ENCODE measurements around the gene COPS8.

The COPS8 gene

DNA sequence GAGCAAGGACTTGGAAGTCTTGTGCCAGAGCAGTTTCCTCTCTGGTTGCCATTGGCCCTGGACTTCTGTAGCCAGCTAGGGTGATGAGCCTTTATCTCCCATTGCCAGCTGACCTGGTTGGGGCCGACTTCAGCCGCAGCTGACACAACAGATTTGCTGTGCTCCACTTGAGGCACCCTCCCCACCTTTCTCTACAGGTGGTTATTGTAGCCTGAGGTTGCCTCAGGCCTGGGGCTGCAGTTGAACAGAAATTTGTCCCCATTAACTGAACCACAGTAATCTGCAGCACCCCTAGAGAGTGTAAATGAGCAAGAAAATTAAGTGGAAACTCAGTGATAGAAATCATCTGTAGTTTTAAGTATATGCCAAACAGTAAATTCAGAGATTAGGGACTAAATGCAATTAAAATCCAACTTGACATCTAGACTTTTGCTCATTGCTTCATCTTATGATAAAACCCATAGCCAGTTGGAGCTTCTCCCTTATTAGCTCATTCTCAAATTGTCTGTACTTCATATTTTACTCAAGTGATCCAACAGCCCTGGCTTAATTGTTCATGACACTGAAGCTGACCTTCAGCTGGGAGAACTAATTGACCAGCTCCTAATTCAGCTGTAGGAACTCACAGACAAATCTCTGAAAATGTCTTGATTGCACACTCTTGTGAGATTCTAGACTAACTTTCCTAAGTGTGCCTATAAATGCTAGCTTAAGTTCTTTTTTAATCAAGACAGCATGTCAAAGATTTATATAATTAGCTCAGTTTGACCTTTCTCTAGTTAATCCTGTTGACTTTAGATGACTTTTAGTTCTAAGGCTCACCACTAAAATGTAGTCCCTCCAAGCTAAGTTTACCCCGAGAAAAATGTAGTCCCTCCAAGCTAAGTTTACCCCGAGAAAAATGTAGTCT lies 48.9 kb downstream of the COPS8 start:
- no peak for DNase-seq

DNA sequence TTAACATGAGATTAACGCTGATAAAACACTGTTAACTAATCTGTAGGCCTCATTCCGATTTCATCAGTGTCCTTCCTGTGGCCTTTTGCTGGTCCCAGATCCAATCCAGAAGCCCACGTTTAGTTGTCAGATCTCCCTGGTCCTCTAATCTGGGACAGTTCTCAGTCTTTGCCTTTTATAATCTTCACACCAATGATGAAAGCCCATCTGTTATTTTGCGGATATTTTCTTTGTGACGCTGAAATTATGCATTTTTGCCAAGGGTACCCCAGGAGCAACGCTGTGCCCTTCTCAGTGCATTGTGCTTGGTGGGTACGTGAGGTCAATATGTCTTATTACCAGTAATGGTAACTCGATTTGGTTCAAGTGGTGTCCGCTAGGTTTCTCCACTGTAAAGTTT lies 51.1 kb downstream of the COPS8 start:
- DNase-seq, result no peak

DNA sequence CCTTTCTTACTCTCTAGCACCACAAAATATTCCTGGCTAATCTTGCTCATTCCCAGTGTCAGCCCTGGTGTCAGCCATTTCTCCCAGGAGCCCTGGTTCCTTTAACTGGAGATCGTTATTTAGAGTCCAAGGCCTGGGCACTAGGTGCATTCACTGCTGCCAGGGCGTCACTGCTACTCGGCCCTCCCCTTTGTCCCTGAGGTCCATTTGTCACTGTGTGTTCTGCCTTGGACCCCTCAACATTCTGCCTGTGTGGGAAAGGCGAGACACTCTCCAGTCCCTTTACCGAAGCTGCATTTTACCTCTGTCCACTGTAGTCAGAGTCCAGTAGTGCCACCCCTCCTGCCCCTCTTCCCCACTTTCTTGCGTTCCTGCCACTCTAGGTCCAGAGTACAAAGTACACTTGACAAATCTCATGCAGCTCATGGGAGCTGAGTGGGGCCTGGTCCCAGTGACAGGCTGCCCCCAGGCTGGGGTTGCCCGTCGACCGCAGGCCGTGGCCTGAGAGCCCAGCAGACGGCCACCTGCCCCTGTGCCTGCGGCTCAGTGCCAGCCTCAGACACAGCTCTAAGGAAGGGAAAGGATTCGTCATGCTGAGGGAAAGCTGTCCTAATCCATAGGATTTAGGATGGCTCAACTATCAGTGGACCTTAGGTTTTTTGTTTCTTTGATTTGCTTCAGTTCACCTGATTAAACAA lies 52.1 kb downstream of the COPS8 start:
- DNase-seq, result no peak

DNA sequence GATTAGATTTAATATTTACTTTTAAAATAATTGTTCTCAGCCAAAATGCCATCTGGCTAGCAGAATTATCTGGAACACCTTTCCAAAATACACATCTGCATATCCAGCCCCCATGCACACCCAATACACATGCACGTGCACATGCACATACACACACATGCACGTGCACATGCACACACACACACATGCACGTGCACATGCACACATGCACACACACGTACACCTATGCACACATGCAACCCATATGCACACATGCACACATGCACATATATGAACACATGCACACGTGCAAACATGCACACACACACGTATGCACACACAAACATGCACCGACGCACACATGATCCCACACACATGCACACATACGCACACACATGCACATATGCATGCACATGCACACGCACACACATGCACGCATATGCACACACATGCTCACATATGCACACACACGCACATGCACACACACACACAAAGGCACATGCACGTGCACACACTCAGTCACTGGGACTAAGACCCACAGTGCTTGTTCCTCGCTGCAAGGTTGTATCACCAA lies 53.5 kb downstream of the COPS8 start:
- no peak for DNase-seq

DNA sequence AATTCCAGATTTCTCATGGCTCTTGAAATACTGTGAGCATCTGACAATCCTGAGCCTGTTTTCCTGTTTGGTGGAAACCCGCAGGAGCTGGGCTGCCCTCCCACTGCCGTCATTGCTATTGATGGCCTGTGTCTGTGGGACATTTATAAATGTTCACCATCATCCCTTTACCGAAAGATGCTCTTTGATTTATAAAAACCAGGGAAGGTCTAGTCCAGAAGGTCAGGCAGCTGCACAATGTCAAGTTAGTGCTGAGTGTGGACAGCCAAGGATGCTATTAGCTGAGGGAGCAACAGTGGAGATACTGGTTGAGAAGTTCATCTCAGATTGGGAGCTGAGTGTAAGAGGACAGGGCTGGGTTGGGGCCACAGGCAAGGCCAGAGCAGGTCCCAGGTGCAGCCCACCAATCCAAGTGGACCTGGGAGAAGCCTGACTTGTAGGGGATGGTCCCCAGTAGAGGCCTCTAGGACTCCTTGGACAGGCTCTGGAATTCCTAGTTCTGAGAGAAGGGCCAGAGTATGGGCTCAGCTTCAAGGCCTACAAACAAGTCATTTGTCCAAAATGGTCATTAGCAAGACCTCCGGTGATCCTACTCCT lies 55.1 kb downstream of the COPS8 start:
- DNase-seq, result no peak

DNA sequence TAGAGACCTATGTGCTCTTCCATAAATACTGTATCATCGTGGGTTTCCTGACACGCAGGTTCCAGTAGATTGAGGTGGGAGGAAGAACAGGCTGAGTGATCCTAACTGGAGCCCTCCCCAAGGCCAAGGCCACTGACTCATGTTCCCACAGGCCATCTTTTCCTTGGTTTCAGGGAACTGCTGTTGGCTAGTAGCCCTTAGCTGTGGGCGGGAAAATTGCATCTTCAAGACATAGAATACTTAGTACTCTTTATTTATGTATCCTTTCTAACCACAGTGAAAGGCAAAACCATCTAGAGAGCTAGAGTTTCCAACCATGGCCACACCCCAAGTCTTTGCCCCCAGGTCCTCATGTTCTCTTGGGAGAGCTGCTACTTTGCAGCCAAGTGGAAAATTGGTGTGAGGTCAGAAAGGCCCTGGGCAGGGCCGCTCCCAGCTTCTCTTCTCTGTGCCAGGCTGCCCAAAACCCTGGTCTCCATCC lies 55.9 kb downstream of the COPS8 start:
- DNase-seq, result no peak

DNA sequence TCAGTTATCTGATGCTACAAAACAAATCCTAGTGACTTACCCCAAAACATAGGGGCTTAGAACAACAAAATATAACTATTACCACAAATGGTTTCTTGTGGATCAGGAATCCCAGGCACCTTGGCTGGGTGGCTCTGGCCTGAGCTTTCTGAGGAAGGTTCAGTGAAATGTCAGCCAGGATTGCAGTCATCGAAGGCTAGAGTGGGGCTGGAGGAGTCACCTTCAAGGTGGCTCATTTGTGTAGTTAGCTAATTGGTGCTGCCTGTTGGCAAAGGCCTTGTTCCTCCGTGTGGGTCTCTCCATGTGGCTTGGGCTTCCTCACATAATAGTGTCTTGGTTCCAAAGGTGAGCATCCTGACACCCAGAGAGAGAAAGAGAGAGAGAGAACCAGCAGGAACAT lies 57.4 kb downstream of the COPS8 start:
- DNase-seq, result no peak

DNA sequence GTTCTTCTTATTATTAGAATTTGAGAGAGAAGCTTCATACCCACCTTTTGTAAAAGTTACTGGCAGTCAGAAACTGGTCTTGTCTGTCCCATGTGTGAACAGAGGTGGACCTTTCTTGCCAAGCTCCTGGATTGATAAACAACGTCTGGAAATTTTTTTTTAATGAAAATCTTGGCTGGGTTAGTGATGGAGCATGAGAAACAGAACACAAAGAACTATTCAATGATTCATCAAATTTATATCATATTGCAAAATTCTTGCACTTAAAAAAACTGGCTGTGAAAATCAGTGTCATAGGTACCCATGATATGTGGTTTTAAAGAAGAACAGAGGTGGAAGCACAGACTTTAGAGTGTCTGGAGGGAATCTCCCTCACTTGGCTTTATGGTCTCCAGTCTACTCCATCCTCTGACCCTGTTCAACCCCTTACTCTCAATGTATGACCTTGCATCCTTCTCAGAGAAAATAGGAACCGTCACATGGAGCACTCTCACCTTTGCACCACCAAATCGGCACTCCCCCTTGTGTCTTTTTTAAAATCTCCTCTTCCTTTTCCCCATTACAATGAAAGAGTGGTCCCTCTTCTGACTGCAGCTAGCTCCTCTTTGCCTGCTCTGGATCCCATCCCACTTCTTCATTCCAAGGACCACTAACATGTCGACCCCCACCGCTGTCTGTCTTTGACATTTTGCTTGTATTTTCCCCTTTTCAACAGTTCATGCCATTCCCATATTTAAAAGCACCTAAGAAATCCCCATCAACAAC lies 58.2 kb downstream of the COPS8 start:
- DNase-seq, result no peak

DNA sequence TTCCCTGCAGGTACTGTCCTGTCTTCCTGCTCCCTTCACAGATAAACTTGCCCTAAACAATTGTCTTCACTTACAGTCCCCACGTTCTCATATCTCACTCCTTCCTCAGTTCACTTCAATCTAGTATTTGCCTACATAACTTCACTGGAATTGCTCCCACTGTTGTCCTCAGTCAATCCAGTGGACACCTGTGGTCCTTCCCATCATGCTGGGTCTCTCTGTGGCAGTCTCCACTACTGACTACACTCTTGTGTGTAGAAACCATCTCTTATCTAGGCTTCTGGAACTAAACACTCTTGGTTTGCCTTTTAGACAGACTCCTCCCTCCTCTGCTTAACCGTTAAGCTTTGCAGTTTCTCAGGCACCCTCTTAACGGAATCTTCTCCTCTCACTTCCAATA lies 58.8 kb downstream of the COPS8 start:
- no peak for DNase-seq

DNA sequence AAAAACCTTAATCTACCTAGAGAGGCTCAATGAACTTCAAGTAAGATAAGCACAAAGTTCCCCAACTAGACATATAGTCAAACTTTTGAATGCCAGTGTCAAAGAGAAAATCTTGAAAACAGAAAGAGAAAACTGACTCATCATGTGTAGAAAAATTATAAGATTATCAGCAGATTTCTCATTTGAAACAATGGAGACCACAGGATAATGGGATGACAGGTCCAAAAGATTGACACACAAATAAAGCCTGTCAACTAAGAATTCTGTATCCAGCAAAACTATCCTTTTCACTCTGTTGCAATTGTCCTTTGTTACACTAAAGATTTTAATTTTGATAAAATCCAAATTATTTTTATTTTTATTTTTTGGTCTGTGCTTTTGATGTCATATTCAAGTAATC lies 61.6 kb downstream of the COPS8 start:
- DNase-seq, result no peak

DNA sequence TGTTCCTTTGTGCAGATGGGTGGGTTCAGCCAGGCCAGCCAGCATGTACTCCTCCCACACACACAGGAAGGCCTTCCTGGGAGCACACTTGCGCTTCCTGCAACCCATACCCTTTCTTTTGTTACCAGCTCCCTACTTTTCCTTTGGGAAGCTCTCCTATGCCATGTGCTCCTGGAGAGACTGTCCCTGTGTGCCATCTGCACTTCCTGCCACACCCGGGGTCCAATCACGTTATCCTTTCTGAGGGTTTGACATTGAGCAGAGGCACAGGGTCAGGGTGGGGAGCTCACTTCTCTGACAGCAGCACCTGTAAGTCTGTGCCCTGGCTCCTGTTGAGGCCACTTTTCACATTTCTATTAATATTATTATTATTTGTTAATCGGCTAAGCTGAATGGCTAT lies 62.9 kb downstream of the COPS8 start:
- DNase-seq, result no peak

DNA sequence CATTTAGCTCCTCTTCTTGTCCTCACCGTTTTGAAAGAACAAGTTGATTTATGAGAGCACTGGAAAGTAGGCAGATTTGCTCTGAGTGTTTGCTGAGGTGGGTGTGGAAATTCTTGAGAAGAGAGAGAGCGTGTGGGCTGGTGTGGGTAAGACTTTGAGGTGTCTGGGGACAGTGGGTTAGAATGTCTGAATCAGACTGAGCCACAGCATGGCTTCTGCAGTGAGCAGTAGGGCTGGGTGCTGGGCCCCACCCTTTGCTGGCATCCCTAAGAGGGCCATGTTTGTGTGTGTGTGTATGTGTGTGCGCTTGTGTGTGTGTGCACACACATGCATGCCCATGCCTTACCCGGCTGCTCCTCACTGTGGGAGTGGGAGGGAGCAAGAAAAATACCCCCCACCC lies 63.7 kb downstream of the COPS8 start:
- DNase-seq, result no peak
